ENCODE data around the gene NOX3. TPM values are rescaled to one million over a fixed set of nuclear protein-coding genes. Genes with fewer than 3 reads are reported as not detected.

Gene NOX3
- total and polyA plus RNA-seq, 2 of the 8 experiments (the other 6 are each of a cell fraction or from before 2014, with no cell fraction given) = not detected

DNA sequence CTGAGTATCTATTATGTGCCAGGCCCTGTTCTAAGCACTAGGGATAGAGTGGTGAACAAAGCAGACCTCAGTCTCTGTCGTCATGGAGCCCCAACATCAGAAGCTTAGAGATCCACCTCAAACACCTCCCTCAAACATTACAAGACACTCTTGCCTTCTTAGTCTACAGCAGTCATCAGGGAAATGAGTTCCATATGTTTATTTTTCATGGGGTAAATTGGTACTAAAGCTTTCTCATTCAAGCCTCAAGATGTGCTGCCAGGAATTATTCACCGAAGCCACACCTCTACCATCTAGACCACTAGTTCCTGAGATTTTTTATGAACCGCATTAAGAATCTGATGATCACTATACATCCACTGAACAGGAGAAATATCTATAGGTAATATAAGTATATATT lies 82.4 kb downstream of the NOX3 start:
- 86% methylated on average over 3 of the region's 3 CpGs; no CpG with 5 or more reads in 1 of the 2 experiments for WGBS, 2 experiments (ENCODE audit: extremely low coverage in 1 of 2, insufficient coverage in 1 of 2, insufficient read length in 1 of 2, insufficient replicate concordance in 2 of 2, low coverage in 1 of 2, low lambda C conversion rate in 2 of 2, missing lambda C conversion rate in 1 of 2)
- CTCF ChIA-PET (ENCODE audit: partially characterized antibody) = no interaction called here
- POLR2A ChIA-PET (ENCODE audit: partially characterized antibody) = no interaction called here

More for the DNA sequence above, 82.4 kb downstream of the NOX3 start:
- no peak overlapping the region for H2AFZ ChIP-seq (ENCODE audit: low read length)
- no peak overlapping the region for H2BK5ac ChIP-seq (ENCODE audit: low read depth, low read length)
- no peak overlapping the region for H2BK20ac ChIP-seq (ENCODE audit: low read length)
- H3K9me3 ChIP-seq (ENCODE audit: insufficient read depth in 2 of 2, low read depth in 1 of 2, low read length in 1 of 2) = no peaks in the 10 kb centered on the region
- H3K4me3 ChIP-seq (ENCODE audit: extremely low read depth in 1 of 4, insufficient read depth in 2 of 4, low read depth in 3 of 4, low read length in 4 of 4) = no peak overlapping the region
- no peak overlapping the region for H3K4me2 ChIP-seq (ENCODE audit: insufficient read depth in 1 of 2, low read depth in 2 of 2, low read length in 2 of 2)
- no peaks in the 10 kb centered on the region for H3K36me3 ChIP-seq (ENCODE audit: control insufficient read depth in 2 of 4, insufficient read depth in 4 of 4, low read length in 3 of 4)
- no peak overlapping the region for H3K14ac ChIP-seq (ENCODE audit: insufficient read length)
- H3K9ac ChIP-seq (replicated peaks in 1 of 4; ENCODE audit: extremely low read depth in 1 of 4, low read depth in 3 of 4, low read length in 3 of 4) = no peak overlapping the region
- H3K4ac ChIP-seq (replicated peaks; ENCODE audit: insufficient read length, low read depth, low read length) = no peak overlapping the region
- H3K4me1 ChIP-seq (replicated peaks in 1 of 4; ENCODE audit: control insufficient read depth in 3 of 4, insufficient read depth in 4 of 4, low read length in 3 of 4) = no peaks in the 10 kb centered on the region
- H4K8ac ChIP-seq (ENCODE audit: extremely low read depth, insufficient read depth, low read length) = no peak overlapping the region
- H4K91ac ChIP-seq (replicated peaks; ENCODE audit: insufficient read length, low read length) = no peak overlapping the region
- no peaks in the 10 kb centered on the region for H4K20me1 ChIP-seq (replicated peaks in 1 of 2; ENCODE audit: control insufficient read depth in 1 of 2, insufficient read depth in 2 of 2, low read length in 2 of 2)
- DNase-seq (ENCODE audit: low read depth in 1 of 2, low spot score in 2 of 2) (no peak), FAIRE-seq (no peak)
- H3K79me1 ChIP-seq (ENCODE audit: low read depth, low read length) = no peaks in the 10 kb centered on the region
- no peak overlapping the region for H3K23ac ChIP-seq (ENCODE audit: insufficient read length)
- H4K5ac ChIP-seq (ENCODE audit: insufficient read length, low read depth, low read length) = no peak overlapping the region
- H3K79me2 ChIP-seq (ENCODE audit: control insufficient read depth in 1 of 2, insufficient read depth in 2 of 2, low read length in 2 of 2) = no peaks in the 10 kb centered on the region
- H2BK120ac ChIP-seq (replicated peaks; ENCODE audit: low read depth, low read length) = no peak overlapping the region
- H3K56ac ChIP-seq (replicated peaks; ENCODE audit: insufficient read length, low read depth, low read length) = no peak overlapping the region
- H2AK5ac ChIP-seq (ENCODE audit: low read depth, low read length) = no peak overlapping the region
- no peaks in the 10 kb centered on the region for H3K23me2 ChIP-seq (ENCODE audit: low read depth, low read length)
- no peak overlapping the region for H2BK12ac ChIP-seq (ENCODE audit: low read depth, low read length)
- no peaks in the 10 kb centered on the region for H3K27me3 ChIP-seq (replicated peaks in 1 of 4; ENCODE audit: control insufficient read depth in 3 of 4, extremely low read depth in 1 of 4, insufficient read depth in 3 of 4, low read length in 3 of 4)
- H3K27ac ChIP-seq (ENCODE audit: low read depth, low read length) = no peak overlapping the region
- no peak overlapping the region for H2BK15ac ChIP-seq (ENCODE audit: low read length)
- no peak overlapping the region for H3K18ac ChIP-seq (ENCODE audit: extremely low read depth, low read length)
- TF ChIP-seq POLR2AphosphoS5 (IDR thresholded peaks at IDR 0.05; ENCODE audit: low read depth, low read length) (no peak), KDM5A (IDR thresholded peaks at IDR 0.05; ENCODE audit: low read length) (no peak), CBX8 (IDR thresholded peaks at IDR 0.05; ENCODE audit: borderline replicate concordance, low read depth, low read length) (no peak), SP2 (IDR thresholded peaks at IDR 0.05; ENCODE audit: low read length) (no peak)
